Activated CD8-positive, alpha-beta memory T cell treated with anti-CD3 and anti-CD28 coated beads for 24 hours (primary cell): ENCODE data around the gene CXCR2.
"Not testable (repeated sequence)": the region's sequence is repeated elsewhere in the genome, so short reads cannot be mapped to it uniquely, and the experiment has no call there.

Experiments
- DNase-seq: peaks from one replicate; pipeline ENCODE4 v3.0.0-alpha.2; 2020

Gene CXCR2

GRCh38 chr2:218125626-218126080 lies at the start of gene CXCR2:
TSS of gene CXCR2 (plus strand) at chr2:218126028. CDS start at chr2:218134802, 8,774 bp downstream.
- DNase-seq = no peak

- DNase-seq = no peak
Measured at GRCh38 chr2:218077464-218078216, 48.2 kb upstream of the CXCR2 start.

- DNase-seq = no peak
Measured at GRCh38 chr2:218079943-218080913, 45.6 kb upstream of the CXCR2 start.

GRCh38 chr2:218081063-218081462 lies 44.8 kb upstream of the CXCR2 start:
- DNase-seq = no peak

- DNase-seq = no peak
Measured at GRCh38 chr2:218081695-218082094, 44.1 kb upstream of the CXCR2 start.

- no peak for DNase-seq
Measured at GRCh38 chr2:218082586-218083351, 43.1 kb upstream of the CXCR2 start.

- DNase-seq = no peak
Measured at GRCh38 chr2:218083352-218083676, 42.5 kb upstream of the CXCR2 start.

GRCh38 chr2:218086478-218086877 lies 39.4 kb upstream of the CXCR2 start:
- no peak for DNase-seq

- no peak for DNase-seq
Measured at GRCh38 chr2:218089259-218089658, 36.6 kb upstream of the CXCR2 start.

GRCh38 chr2:218091746-218092145 lies 34.1 kb upstream of the CXCR2 start:
- no peak for DNase-seq

GRCh38 chr2:218093879-218094278 lies 31.9 kb upstream of the CXCR2 start:
- no peak for DNase-seq

- DNase-seq = no peak
Measured at GRCh38 chr2:218095853-218096252, 30.0 kb upstream of the CXCR2 start.

GRCh38 chr2:218097975-218098374 lies 27.9 kb upstream of the CXCR2 start:
- DNase-seq = no peak

GRCh38 chr2:218108834-218109233 lies 17.0 kb upstream of the CXCR2 start:
- DNase-seq = not testable (repeated sequence)

GRCh38 chr2:218121789-218122188 lies 4.0 kb upstream of the CXCR2 start:
- not testable (repeated sequence) for DNase-seq

- DNase-seq = not testable (repeated sequence)
Measured at GRCh38 chr2:218122286-218122685, 3.5 kb upstream of the CXCR2 start.

GRCh38 chr2:218123986-218124385 lies 1.8 kb upstream of the CXCR2 start:
- DNase-seq = no peak

- DNase-seq = no peak
Measured at GRCh38 chr2:218125095-218125494, 733 bp upstream of the CXCR2 start.

- no peak for DNase-seq
Measured at GRCh38 chr2:218127929-218128455, 2.2 kb downstream of the CXCR2 start.

GRCh38 chr2:218128781-218129457 lies 3.1 kb downstream of the CXCR2 start:
- no peak for DNase-seq

- DNase-seq = no peak
Measured at GRCh38 chr2:218129458-218130135, 3.8 kb downstream of the CXCR2 start.

- no peak for DNase-seq
Measured at GRCh38 chr2:218130377-218130776, 4.5 kb downstream of the CXCR2 start.
